ENCODE results near the gene TACSTD2.

DNA sequence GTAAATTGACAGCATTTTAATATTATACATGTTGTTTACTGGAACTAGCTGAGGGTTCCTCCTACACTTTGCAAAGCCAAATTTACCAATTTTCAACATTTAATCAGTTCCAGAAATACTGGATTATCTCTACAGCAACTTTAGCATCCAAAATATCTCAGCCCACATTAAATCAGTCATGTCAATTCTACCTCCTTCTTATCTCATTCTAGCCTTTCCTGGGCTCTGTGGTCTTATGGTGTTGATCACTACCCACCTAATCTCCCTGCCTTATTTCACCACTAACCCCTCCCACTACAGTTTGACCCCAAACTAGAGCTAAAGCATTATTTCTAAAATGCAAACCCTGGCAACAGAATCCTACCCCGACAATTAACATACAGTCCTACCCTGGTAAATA is 33.8 kb downstream of the TACSTD2 start:
- TF ChIP-seq, protein P1, sequence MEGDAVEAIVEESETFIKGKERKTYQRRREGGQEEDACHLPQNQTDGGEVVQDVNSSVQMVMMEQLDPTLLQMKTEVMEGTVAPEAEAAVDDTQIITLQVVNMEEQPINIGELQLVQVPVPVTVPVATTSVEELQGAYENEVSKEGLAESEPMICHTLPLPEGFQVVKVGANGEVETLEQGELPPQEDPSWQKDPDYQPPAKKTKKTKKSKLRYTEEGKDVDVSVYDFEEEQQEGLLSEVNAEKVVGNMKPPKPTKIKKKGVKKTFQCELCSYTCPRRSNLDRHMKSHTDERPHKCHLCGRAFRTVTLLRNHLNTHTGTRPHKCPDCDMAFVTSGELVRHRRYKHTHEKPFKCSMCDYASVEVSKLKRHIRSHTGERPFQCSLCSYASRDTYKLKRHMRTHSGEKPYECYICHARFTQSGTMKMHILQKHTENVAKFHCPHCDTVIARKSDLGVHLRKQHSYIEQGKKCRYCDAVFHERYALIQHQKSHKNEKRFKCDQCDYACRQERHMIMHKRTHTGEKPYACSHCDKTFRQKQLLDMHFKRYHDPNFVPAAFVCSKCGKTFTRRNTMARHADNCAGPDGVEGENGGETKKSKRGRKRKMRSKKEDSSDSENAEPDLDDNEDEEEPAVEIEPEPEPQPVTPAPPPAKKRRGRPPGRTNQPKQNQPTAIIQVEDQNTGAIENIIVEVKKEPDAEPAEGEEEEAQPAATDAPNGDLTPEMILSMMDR (IDR thresholded peaks at IDR 0.05) = no peak
- TF ChIP-seq EZH2 (IDR thresholded peaks at IDR 0.05; ENCODE audit: borderline replicate concordance, insufficient read depth, low read depth, low read length, poor library complexity, severe bottlenecking) = no peak
